GM12878 (cell line): ENCODE measurements around the gene BCL2L13.

ENCODE experiments used
- CEBPB ChIP-seq, 2 experiments: fragments of 150-350 bp in 1 of 2; IDR thresholded peaks; 2 replicates each; pipeline ENCODE4 v1.6.1; 2012 to 2014; ENCODE audit warnings: low read depth in 2 of 2, low read length in 2 of 2, borderline replicate concordance in 1 of 2, inconsistent platforms in 1 of 2
- CTCF ChIP-seq, 3 experiments: IDR thresholded peaks in 2 of 3; conservative IDR thresholded peaks in 1 of 3; 2 replicates each; pipeline ENCODE4 v1.5.1; 2011; ENCODE audit warnings: low read depth in 3 of 3, low read length in 3 of 3, mild to moderate bottlenecking in 3 of 3, control low read depth in 2 of 3, moderate library complexity in 2 of 3, inconsistent platforms in 1 of 3, mixed read lengths in 1 of 3; ENCODE audit not compliant: control insufficient read depth in 2 of 3, insufficient read depth in 1 of 3; ENCODE audit errors: extremely low read depth in 1 of 3
- HDGF ChIP-seq: fragments of 450-650 bp; IDR thresholded peaks from 2 replicates; pipeline ENCODE4 v1.6.1; 2016; ENCODE audit warnings: antibody characterized with exemption
- NKRF ChIP-seq: fragments of 450-650 bp; conservative IDR thresholded peaks from 2 replicates; pipeline ENCODE4 v1.6.1; 2017; ENCODE audit warnings: mild to moderate bottlenecking, moderate library complexity
- SP1 ChIP-seq: IDR thresholded peaks from one replicate; pipeline ENCODE4 v1.6.1; 2011; ENCODE audit warnings: low read depth, low read length
- ZNF217 ChIP-seq: fragments of 450-650 bp; IDR thresholded peaks from 2 replicates; pipeline ENCODE4 v1.6.1; 2017; ENCODE audit warnings: antibody characterized with exemption, mild to moderate bottlenecking
- TF ChIP-seq, protein P1 (sequence below): IDR thresholded peaks from 2 replicates; pipeline ENCODE4 v1.6.1; 2011; ENCODE audit warnings: borderline replicate concordance, low read depth, mild to moderate bottlenecking, moderate library complexity, mixed read lengths, low read length; ENCODE audit not compliant: insufficient read depth; ENCODE audit errors: extremely low read length

GRCh38 chr22:17748555-17749353 is 110.2 kb downstream of the BCL2L13 start:
- TF ChIP-seq SP1 (no peak), CEBPB (IDR thresholded peaks at IDR 0.05; ENCODE audit: borderline replicate concordance in 1 of 2, low read depth in 2 of 2, low read length in 2 of 2) (no peak), CTCF (IDR thresholded peaks at IDR 0.05 in 2 of 3, conservative IDR thresholded peaks at IDR 0.05 in 1 of 3; ENCODE audit: control insufficient read depth in 2 of 3, extremely low read depth in 1 of 3, insufficient read depth in 1 of 3, low read depth in 3 of 3, low read length in 3 of 3) (no peak), ZNF217 (no peak), HDGF (no peak), NKRF (no peak)
- TF ChIP-seq, protein P1, sequence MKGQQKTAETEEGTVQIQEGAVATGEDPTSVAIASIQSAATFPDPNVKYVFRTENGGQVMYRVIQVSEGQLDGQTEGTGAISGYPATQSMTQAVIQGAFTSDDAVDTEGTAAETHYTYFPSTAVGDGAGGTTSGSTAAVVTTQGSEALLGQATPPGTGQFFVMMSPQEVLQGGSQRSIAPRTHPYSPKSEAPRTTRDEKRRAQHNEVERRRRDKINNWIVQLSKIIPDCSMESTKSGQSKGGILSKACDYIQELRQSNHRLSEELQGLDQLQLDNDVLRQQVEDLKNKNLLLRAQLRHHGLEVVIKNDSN: no peak
